ENCODE results near the gene C17orf67.

- no peak for TF ChIP-seq CTCF (conservative IDR thresholded peaks at IDR 0.05; ENCODE audit: low read depth in 2 of 2)
- no peak for TF ChIP-seq CREB1 (CRISPR knock-in tag; IDR thresholded peaks at IDR 0.05; ENCODE audit: low read depth)
- no peak for TF ChIP-seq ZNF114 (CRISPR knock-in tag; IDR thresholded peaks at IDR 0.05)
- TF ChIP-seq REST (IDR thresholded peaks at IDR 0.05; ENCODE audit: unreplicated experiment) = no peak
- no peak for TF ChIP-seq EZH2 (IDR thresholded peaks at IDR 0.05; ENCODE audit: low read depth, unreplicated experiment)
Observed at GRCh38 chr17:56778898-56779297, 54.8 kb downstream of the C17orf67 start.

Measured in GM23338 (cell line).